Activated effector memory CD4-positive, alpha-beta T cell treated with anti-CD3 and anti-CD28 coated beads, Interleukin-2, amount 50 U/mL, for 16 hours (primary cell): ENCODE results near the gene OR10J1.
"Not testable (repeated sequence)": the region's sequence is repeated elsewhere in the genome, so short reads cannot be mapped to it uniquely, and the experiment has no call there.

Experiments
- DNase-seq: peaks from one replicate; pipeline ENCODE4 v3.0.0-alpha.2; 2020

The OR10J1 gene

DNA sequence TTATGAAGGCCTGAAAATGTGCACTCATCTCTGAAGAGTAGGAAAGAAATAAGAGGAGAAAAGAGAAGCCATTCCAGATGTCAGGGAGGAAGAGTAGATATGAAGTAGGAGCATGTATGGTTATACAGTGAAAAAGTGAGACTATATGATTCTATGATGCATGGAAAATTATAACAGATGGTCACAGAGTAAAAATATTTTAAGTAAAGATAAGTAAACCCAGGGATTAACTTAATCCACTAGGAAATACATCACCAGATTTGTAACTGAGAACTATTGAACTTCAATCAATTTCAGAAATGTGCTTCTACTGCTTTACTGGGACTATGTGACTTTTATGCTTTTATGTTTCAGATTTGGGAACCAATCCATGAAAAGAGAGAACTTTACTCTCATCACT lies at the start of gene OR10J1:
Gene OR10J1, plus strand, starts transcription at position 301 of the 400 bp plus-strand sequence. Its CDS starts 70 bp downstream, at position 371.
- no peak for DNase-seq

DNA sequence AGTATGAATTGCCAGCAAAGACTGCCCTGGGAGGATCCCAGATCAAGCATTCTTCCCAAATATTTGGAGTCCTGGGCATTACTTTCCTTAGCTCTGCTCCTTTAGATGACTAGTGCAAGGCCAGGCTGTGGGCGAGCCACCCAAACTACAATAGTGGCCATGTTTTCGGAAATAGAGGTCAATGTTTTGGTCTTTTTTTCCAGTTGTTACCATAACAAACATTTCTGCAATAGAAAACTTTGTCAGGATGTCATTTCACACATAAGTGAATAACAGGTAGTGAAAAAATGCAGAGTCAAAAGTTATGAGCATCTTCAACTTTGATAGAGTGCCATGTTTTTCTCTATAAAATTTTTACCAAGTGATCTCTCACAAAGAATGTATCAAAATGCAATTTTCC lies 32.7 kb upstream of the OR10J1 start:
- no peak for DNase-seq

DNA sequence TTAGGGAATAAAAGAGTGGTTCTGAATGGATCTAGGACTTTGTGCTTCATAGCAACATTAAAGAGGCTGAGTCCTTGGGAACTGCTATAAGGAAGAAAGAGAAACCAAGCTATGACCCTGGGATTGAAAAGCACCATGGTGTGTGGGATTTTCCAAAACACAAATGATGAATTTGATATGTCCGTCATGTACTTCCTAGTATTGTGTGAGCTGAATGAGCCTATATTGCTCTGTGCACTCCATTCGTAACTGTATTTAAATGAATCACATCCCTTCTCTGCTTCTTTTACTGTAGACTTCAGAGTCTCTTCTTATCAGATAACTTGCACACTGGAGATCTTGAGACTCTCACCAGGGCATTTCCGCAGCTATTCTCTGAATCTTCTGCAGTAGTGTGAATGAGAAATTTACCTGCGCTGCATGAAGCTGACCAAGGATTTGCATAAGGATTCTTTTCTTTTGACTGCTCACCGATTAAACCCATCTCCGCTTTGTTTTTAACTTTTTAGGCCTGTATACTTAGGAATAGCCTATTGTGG lies 30.6 kb upstream of the OR10J1 start:
- no peak for DNase-seq

GRCh38 chr1:159421821-159422220 lies 17.7 kb upstream of the OR10J1 start:
- no peak for DNase-seq

DNA sequence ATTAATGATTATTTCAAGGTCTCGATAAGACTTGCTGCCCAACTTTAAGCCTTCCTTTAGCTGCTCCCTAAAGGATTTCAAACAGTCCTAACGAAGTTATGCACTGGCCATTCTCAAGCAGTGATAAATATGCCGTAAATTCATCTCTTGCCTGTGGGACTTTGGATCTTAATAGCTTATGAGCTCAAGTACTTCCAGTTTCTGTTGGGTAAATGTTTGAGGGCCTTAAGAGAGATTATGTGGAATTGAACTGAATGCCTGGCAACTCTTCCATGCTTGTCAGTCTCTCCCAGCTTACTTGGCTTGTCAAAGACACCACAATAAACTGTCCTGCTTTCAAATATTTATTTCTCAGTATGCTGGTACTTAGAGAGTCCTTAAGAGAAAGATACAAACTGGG lies 11.0 kb upstream of the OR10J1 start:
- no peak for DNase-seq

GRCh38 chr1:159429074-159429861 lies 10.3 kb upstream of the OR10J1 start:
- DNase-seq = no peak

DNA sequence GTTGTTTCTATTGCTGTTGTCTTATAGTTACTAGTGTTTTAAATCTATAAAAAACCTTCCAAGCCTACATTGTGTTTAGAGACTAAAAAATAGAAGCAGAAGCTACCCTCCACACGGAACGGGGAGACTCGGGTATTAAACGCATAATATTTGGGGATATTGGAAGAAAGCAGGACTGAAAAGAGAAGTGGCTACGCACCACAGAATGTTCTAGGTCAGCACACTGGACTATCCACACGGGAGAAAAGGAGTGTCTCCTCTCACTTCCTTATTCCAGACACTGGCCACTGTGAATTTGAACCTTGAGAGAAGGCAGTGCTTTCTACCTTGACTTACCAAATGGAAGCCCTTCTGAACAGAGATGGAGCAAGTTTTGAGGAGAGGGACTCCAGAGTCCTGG lies 8.5 kb upstream of the OR10J1 start:
- DNase-seq = no peak

- no peak for DNase-seq
Observed at GRCh38 chr1:159431904-159432303, 7.6 kb upstream of the OR10J1 start, which contains the start of gene OR10J4. OR10J4 (plus strand) TSS chr1:159432204.

- DNase-seq = no peak
Observed at GRCh38 chr1:159436469-159436868, 3.1 kb upstream of the OR10J1 start.

- DNase-seq = no peak
Observed at GRCh38 chr1:159441360-159441759, 1.8 kb downstream of the OR10J1 start.

DNA sequence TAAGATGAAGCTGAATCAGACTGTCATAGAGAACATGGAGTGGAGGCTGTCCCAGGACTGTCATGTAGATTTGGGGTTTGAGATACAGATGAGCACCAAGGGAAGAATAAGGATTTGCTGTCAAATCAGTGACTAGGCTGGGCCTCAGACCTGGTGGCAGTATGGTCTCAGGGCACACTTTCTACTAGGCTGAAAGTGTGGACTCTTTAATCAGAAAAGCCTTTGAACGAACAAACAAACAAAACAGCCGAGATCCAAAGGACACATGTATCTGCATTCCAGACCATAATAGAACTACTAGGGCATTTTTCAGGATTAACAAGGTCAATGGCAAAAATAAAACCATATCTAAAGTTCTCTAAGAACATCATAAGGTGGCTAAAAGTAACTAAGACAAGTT lies 2.9 kb downstream of the OR10J1 start:
- DNase-seq = no peak

GRCh38 chr1:159443066-159443750 lies 3.7 kb downstream of the OR10J1 start:
- DNase-seq = no peak

DNA sequence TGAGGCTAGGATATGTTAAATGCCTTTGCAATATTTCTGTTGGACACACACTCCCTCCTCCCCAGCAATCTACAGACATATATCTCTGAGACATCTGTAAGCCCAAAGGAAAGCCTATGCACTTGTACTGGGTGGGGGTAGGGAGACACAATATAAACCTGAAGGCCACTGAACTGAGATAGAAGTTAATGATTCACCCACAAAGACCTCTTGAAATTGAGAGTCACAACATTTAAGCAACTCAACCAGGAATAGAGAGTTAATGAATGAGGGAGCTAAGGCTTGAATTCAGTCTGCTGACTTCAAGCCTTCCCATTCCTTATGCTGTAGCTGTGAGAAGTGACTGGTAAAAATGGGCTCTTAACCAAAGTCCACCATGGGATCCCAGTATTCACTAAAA lies 5.0 kb downstream of the OR10J1 start:
- DNase-seq = no peak

GRCh38 chr1:159448181-159448580 lies 8.7 kb downstream of the OR10J1 start:
- no peak for DNase-seq

DNA sequence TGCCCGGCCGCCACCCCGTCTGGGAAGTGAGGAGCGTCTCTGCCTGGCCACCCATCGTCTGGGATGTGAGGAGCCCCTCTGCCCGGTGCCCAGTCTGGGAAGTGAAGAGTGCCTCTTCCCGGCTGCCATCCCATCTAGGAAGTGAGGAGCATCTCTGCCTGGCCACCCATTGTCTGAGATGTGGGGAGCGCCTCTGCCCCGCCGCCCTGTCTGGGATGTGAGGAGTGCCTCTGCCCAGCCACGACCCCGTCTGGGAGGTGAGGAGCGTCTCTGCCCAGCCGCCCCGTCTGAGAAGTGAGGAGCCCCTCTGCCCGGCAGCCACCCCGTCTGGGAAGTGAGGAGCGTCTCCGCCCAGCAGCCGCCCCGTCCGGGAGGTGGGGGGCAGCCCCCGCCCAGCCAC lies 10.1 kb downstream of the OR10J1 start:
- DNase-seq = not testable (repeated sequence)

GRCh38 chr1:159459551-159459950 lies 20.0 kb downstream of the OR10J1 start:
- DNase-seq = no peak

GRCh38 chr1:159465191-159465603 lies 25.7 kb downstream of the OR10J1 start:
- no peak for DNase-seq

DNA sequence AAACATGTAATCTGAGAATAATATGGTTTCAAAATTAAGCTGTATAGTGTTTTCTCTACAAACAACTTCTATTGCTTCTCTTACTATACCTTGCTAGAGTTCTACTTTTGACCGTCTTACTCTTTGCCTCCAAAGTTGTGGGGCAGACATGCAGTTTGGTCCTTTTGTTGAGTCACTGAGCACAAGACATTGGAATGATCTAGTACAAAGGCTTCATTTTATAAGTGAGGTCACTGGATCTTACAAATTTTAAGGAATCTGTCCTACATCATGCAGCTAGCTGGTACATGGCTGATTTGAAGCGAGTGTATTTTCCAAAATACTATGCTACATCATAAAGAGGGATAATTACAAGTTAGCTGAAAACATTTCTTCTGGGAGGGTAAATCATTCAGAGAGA lies 28.8 kb downstream of the OR10J1 start:
- DNase-seq = no peak

- DNase-seq = no peak
Observed at GRCh38 chr1:159469921-159470533, 30.5 kb downstream of the OR10J1 start.

- DNase-seq = no peak
Observed at GRCh38 chr1:159473335-159473734, 33.8 kb downstream of the OR10J1 start.

GRCh38 chr1:159474926-159475325 lies 35.4 kb downstream of the OR10J1 start:
- DNase-seq = no peak

- no peak for DNase-seq
Observed at GRCh38 chr1:159483501-159483900, 44.0 kb downstream of the OR10J1 start.
